Cardiac fibroblast (primary cell): ENCODE measurements around the gene MED13L.

Source experiments
- DNase-seq, 2 donors: peaks; one replicate each; pipeline versions ENCODE4 v3.0.0 to v3.0.0-alpha.2; 2010; ENCODE audit warnings: low read depth in 2 of 2
- H3K4me3 ChIP-seq, 2 donors: replicated peaks in 1 of 2; 1 replicate in 1 of 2; 2 replicates in 1 of 2; pipeline ENCODE4 v1.5.1; 2011; ENCODE audit warnings: low read depth in 2 of 2, low read length in 2 of 2, mild to moderate bottlenecking in 2 of 2, moderate library complexity in 1 of 2
- TF ChIP-seq, protein P1 (sequence below): IDR thresholded peaks from one replicate; pipeline ENCODE4 v1.5.1; 2011; ENCODE audit warnings: low read depth, mild to moderate bottlenecking, low read length, inconsistent platforms

MED13L gene

DNA sequence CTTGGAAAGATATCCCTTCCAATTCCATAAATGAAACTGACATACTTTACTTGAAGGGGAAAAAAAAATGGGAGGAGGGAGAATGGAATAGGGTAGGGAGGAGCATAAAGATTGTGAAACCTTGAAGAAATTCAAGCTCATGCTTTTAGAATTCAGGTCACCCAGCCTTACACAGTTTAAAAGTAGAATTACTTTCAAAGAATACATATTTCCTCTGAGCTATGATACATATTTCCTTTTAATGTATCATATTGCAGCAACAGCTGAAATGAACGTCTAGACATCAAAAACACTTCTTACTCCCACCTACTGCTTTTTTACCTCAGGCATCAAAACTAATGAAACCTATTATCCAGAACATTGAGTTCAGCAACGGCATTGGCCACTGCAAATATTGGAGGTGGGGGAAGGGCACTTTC lies 156.0 kb downstream of the MED13L start:
- DNase-seq: peak; percentile 59 to 80
- TF ChIP-seq, protein P1, sequence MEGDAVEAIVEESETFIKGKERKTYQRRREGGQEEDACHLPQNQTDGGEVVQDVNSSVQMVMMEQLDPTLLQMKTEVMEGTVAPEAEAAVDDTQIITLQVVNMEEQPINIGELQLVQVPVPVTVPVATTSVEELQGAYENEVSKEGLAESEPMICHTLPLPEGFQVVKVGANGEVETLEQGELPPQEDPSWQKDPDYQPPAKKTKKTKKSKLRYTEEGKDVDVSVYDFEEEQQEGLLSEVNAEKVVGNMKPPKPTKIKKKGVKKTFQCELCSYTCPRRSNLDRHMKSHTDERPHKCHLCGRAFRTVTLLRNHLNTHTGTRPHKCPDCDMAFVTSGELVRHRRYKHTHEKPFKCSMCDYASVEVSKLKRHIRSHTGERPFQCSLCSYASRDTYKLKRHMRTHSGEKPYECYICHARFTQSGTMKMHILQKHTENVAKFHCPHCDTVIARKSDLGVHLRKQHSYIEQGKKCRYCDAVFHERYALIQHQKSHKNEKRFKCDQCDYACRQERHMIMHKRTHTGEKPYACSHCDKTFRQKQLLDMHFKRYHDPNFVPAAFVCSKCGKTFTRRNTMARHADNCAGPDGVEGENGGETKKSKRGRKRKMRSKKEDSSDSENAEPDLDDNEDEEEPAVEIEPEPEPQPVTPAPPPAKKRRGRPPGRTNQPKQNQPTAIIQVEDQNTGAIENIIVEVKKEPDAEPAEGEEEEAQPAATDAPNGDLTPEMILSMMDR: no peak
- peak overlapping the region in 1 of 2 donors; percentile 18 for H3K4me3 ChIP-seq

DNA sequence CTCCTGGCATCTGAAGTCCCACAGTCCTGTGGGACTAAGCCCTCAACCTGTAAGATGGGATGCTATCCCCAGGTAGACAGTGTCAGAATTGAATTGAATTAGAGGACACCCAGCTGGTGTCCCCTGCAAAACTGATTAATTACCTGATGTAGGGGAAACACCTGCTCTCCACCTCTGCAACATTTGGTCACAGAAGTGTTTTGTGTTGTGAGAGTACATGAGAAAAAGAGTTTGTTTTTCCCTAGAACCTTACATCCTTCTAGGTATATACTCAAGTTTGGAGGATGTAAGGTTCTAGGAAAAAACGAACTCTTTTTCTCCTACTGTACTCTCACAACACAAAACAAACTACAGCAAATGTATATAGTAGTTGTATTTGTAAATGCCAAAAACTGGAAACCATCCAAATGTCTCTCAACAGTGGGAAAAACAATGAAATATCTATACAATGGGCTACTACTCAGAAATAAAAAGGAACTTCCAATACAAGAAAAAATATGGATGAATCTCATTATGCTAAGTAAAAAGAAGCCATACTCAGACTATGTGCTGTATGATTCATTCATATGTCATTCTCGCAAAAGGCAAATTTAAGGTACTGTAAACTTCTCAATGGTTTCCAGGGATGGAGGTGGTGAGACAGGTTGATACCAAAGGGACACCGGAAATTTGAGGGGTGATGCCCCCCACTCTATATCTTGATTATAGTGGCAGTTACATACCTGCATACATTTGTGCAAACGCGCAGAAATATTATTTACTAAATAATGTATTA lies 160.7 kb downstream of the MED13L start:
- no peak for DNase-seq
- TF ChIP-seq, protein P1: no peak
- H3K4me3 ChIP-seq: no peak overlapping the region

DNA sequence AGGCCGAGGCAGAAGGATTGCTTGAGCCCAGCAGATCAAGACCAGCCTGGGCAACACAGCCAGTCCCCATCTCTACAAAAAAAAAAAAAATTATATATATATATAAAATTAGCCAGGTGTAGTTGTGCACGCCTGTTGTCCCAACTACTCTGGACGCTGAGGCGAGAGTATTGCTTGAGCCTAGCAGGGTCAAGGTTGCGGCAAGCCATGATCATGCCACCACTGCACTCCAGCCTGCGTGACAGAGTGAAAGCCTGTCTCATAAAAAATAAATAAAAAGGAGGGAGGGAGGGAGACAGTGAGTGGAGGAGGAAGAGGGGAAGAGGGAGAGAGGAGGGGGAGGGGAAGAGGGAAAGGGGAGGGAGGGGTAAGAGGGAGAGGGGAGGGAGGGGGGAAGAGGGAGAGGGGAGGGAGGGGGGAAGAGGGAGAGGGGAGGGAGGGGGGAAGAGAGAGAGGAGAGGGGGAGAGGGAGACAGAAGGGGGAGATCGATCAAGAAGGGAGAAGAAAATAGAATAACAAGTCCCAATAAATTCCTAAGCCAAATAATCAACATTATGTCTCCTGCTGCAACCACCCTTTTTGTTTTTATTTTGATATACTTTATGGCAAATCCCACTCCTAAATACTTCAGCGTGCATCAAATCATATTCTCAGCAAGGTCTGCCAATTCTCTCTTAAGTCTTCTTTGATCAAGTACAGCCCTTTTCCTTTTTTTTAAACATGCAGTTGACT lies 163.9 kb downstream of the MED13L start:
- DNase-seq: no peak
- H3K4me3 ChIP-seq: no peak overlapping the region
- TF ChIP-seq, protein P1: no peak

DNA sequence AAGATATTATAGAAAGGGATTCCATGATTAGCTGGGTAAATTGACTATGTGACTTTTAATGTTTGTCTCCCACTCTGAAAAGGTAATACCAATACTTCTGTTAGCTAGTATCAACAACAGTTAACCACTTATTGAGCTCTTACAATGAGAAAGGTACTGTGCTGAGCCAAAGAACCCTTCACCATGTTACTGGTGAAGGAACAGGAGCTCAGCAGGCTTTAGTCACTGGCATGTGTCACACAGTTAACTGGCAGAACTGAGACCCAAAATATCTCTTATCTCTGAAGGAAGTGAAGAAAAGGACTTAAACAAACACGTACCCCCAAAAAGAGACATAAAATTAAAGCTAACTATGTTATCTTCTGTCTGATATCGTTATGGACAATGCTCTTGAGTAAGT lies 170.6 kb downstream of the MED13L start:
- no peak overlapping the region for H3K4me3 ChIP-seq
- DNase-seq: no peak
- TF ChIP-seq, protein P1: no peak

DNA sequence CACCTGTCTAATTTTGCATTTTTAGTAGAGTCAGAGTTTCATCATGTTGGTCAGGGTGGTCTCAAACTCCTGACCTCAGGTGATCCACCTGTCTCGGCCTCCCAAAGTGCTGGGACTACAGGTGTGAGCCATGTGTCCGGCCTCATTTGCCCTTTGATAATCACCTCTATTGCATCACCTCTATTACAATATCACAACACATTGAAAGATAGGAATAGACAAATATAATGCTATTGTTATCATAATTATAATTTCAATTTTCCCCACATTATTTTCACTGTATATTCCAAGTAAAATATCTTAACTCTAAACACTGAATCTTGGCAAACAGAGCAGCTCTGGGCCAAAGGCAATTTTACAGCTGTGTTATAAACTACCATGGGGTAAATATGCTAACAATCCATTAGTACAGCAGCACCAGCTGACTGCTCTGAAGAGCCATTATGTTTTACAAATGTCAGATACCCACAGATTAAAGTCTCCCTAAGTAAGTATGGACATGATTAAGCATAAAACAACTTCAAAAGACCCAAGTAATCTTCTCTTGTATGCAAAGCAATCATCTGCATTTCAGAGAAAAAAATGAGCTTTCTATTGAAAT lies 173.2 kb downstream of the MED13L start:
- TF ChIP-seq, protein P1: no peak
- no peak overlapping the region for H3K4me3 ChIP-seq
- no peak for DNase-seq

DNA sequence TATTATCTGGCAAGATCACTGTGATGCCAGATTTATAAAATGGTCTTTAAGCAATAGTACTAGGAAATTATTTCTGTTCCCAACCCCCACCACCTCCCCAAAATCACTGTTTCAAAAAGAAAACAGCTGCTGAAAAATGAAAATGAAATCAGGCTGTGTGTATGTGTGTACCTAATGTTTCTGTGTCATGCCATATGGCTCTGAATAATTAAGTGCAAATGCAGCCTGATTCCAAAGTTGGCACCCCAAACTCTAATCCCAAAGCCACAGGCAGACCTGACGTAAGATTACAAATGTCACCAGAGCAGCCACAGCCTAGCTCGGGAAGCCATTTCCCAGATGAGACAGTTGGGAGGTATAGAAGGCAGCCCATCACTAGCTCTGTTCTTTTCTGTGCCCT lies 175.5 kb downstream of the MED13L start:
- DNase-seq: no peak
- TF ChIP-seq, protein P1: no peak
- no peak overlapping the region for H3K4me3 ChIP-seq
